Keratinocyte (primary cell): ENCODE measurements around the gene OGG1. TPM values are rescaled to one million over a fixed set of nuclear protein-coding genes. Genes with fewer than 3 reads are reported as not detected.

Experiments
- DNase-seq: peaks from one replicate; pipeline ENCODE4 v3.0.0-alpha.2; 2011; ENCODE audit warnings: low read depth, missing footprints, low spot score
- FAIRE-seq: peaks from 2 replicates; lab custom pipeline; 2011; peaks lifted over from hg19 to GRCh38; lab: Jason Lieb, UNC
- H2AFZ ChIP-seq: 2 replicates; pipeline ENCODE4 v1.6.0; 2012; ENCODE audit warnings: low read length, control low read depth, inconsistent platforms; ENCODE audit not compliant: control insufficient read depth
- H3K27ac ChIP-seq: 2 replicates; pipeline ENCODE4 v1.5.1; 2011; ENCODE audit warnings: low read length; ENCODE audit not compliant: control insufficient read depth, insufficient read depth
- H3K27me3 ChIP-seq: 3 replicates; pipeline ENCODE4 v1.6.0; 2011; ENCODE audit warnings: low read length; ENCODE audit not compliant: control insufficient read depth, insufficient read depth; ENCODE audit errors: extremely low read depth
- H3K36me3 ChIP-seq, 2 experiments: 2 replicates in 1 of 2; 3 replicates in 1 of 2; pipeline ENCODE4 v1.5.1; 2011; ENCODE audit warnings: low read length in 2 of 2, mild to moderate bottlenecking in 1 of 2; ENCODE audit not compliant: control insufficient read depth in 2 of 2, insufficient read depth in 2 of 2; ENCODE audit errors: extremely low read depth in 1 of 2
- H3K4me1 ChIP-seq: 3 replicates; pipeline ENCODE4 v1.5.1; 2011; ENCODE audit warnings: low read length; ENCODE audit not compliant: control insufficient read depth, insufficient read depth; ENCODE audit errors: extremely low read depth
- H3K4me2 ChIP-seq: 3 replicates; pipeline ENCODE4 v1.6.0; 2011; ENCODE audit warnings: low read depth, low read length; ENCODE audit not compliant: control insufficient read depth, insufficient read depth; ENCODE audit errors: extremely low read depth
- H3K4me3 ChIP-seq, 3 experiments: fragments of 200-600 bp in 1 of 3; sonication (generic) in 1 of 3; 2 replicates in 2 of 3; 3 replicates in 1 of 3; pipeline ENCODE4 v1.5.1; 2011 to 2016; ENCODE audit warnings: low read length in 3 of 3, mild to moderate bottlenecking in 3 of 3, control low read depth in 2 of 3, inconsistent platforms in 1 of 3, low read depth in 1 of 3, mixed read lengths in 1 of 3, mixed run types in 1 of 3, moderate library complexity in 1 of 3; ENCODE audit not compliant: control insufficient read depth in 2 of 3, insufficient read depth in 2 of 3; ENCODE audit errors: extremely low read depth in 1 of 3
- H3K79me2 ChIP-seq: 2 replicates; pipeline ENCODE4 v1.6.0; 2012; ENCODE audit warnings: low read length; ENCODE audit not compliant: control insufficient read depth, insufficient read depth
- H3K9ac ChIP-seq: 3 replicates; pipeline ENCODE4 v1.6.0; 2011; ENCODE audit warnings: low read length; ENCODE audit not compliant: control insufficient read depth, insufficient read depth; ENCODE audit errors: extremely low read depth
- H3K9me1 ChIP-seq: 3 replicates; pipeline ENCODE4 v1.6.0; 2011; ENCODE audit warnings: low read length; ENCODE audit not compliant: control insufficient read depth, insufficient read depth; ENCODE audit errors: extremely low read depth
- H3K9me3 ChIP-seq: 2 replicates; pipeline ENCODE4 v1.5.1; 2012; ENCODE audit warnings: low read depth, low read length; ENCODE audit not compliant: control insufficient read depth
- H4K20me1 ChIP-seq: 3 replicates; pipeline ENCODE4 v1.6.0; 2011; ENCODE audit warnings: low read length; ENCODE audit not compliant: control insufficient read depth, insufficient read depth; ENCODE audit errors: extremely low read depth
- CTCF ChIP-seq, 3 experiments: IDR thresholded peaks in 1 of 3; conservative IDR thresholded peaks in 1 of 3; optimal IDR thresholded peaks in 1 of 3; 2 replicates in 2 of 3; 3 replicates in 1 of 3; pipeline versions ENCODE3 to v1.5.1; 2011; ENCODE audit warnings: low read length in 3 of 3, mild to moderate bottlenecking in 3 of 3, moderate library complexity in 2 of 3, control low read depth in 1 of 3, inconsistent platforms in 1 of 3; ENCODE audit not compliant: insufficient read depth in 2 of 3; ENCODE audit errors: extremely low read depth in 1 of 3
- EZH2 ChIP-seq: IDR thresholded peaks from one replicate; pipeline ENCODE4 v1.6.1; 2012; ENCODE audit warnings: inconsistent platforms, mild to moderate bottlenecking, low read length, moderate library complexity
- dilution Hi-C: fragments of 300-500 bp; cut with MboI; formaldehyde crosslinking; loops from one replicate; pipeline ENCODE4 v1.7.0; 2020; ENCODE audit warnings: low sequenced_read_pairs; ENCODE audit not compliant: extremely low pct_ligation_motif_present
- polyA plus RNA-seq, 5 experiments: library from polyadenylated mRNA; depleted of rRNA in 3 of 5; stranded (reverse) in 3 of 5; stranded (forward) in 1 of 5; unstranded in 1 of 5; fragments of >200 nt; gene quantifications; 1 replicate in 1 of 5; 2 replicates in 3 of 5; 3 replicates in 1 of 5; pipeline versions ENCODE4 v1.2.1 to v1.2.3, GENCODE V29; 2011 to 2012; ENCODE audit warnings: missing spikeins in 2 of 5, low read depth in 1 of 5, low replicate concordance in 1 of 5

Gene OGG1
- polyA plus RNA-seq, 1 donor (not counting 4 experiments of a cell fraction or from before 2014, with no cell fraction given): 17.5 TPM

DNA sequence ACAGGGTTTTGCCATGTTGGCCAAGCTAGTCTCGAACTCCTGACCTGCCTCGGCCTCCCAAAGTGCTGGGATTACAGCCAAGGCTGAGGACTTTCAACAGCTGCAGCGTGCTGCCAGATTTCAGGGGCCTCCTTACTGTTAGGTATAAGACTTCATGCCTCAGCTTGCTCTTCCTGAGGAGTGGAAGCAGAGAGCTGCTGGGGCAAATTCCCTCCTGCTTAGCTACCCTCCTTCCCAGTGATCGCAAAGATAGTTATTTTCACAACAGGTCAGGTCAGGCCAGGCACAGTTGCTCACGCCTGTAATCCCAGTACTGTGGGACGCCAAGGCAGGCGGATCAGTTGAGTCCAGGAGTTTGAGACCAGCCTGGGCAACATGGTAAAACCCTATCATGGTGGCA lies 48.7 kb upstream of the OGG1 start:
- Histone ChIP-seq H3K4me1 (peaks cover 10% of the 10 kb centered on the region), H3K27me3 (peaks cover 16% of the 10 kb centered on the region), H3K9ac (no peak overlapping the region), H3K9me3 (no peaks in the 10 kb centered on the region), H3K27ac (no peak overlapping the region), H3K4me2 (peak overlapping the region; percentile 19), H3K4me3 (no peak overlapping the region), H3K9me1 (no peaks in the 10 kb centered on the region), H3K36me3 (peaks cover 9% of the 10 kb centered on the region in 2 experiments), H3K79me2 (no peaks in the 10 kb centered on the region), H2AFZ (no peak overlapping the region), H4K20me1 (no peaks in the 10 kb centered on the region)
- TF ChIP-seq CTCF (optimal IDR thresholded peaks at IDR 0.05 in 1 of 3, IDR thresholded peaks at IDR 0.05 in 1 of 3, conservative IDR thresholded peaks at IDR 0.05 in 1 of 3; ENCODE audit: extremely low read depth in 1 of 3, insufficient read depth in 2 of 3, low read length in 3 of 3) (no peak), EZH2 (no peak)
- FAIRE-seq (no peak), DNase-seq (peak; percentile 56)
- dilution Hi-C loops: no loop called here

- Histone ChIP-seq H3K27me3 (peaks cover 16% of the 10 kb centered on the region), H3K9ac (no peak overlapping the region), H3K36me3 (peaks cover 7 to 9% of the 10 kb centered on the region in 2 experiments), H3K9me3 (no peaks in the 10 kb centered on the region), H4K20me1 (no peaks in the 10 kb centered on the region), H3K79me2 (no peaks in the 10 kb centered on the region), H3K27ac (no peak overlapping the region), H3K4me2 (no peak overlapping the region), H3K4me3 (no peak overlapping the region), H2AFZ (no peak overlapping the region), H3K4me1 (peaks cover 10% of the 10 kb centered on the region), H3K9me1 (no peaks in the 10 kb centered on the region)
- no peak for FAIRE-seq
- TF ChIP-seq EZH2 (no peak), CTCF (optimal IDR thresholded peaks at IDR 0.05 in 1 of 3, IDR thresholded peaks at IDR 0.05 in 1 of 3, conservative IDR thresholded peaks at IDR 0.05 in 1 of 3; ENCODE audit: extremely low read depth in 1 of 3, insufficient read depth in 2 of 3, low read length in 3 of 3) (no peak)
- dilution Hi-C loops: no loop called here
- DNase-seq: no peak
Measured at GRCh38 chr3:9701711-9702110, 48.0 kb upstream of the OGG1 start.
